Spleen (tissue), 7 donors: ENCODE data around the gene MUC21.

ENCODE experiments used
- CTCF ChIP-seq, 11 experiments: fragments of 200-600 bp in 7 of 11; fragments of 450-650 bp in 4 of 11; sonication (generic) in 4 of 11; IDR thresholded peaks in 8 of 11; conservative IDR thresholded peaks in 3 of 11; 1 replicate in 7 of 11; 2 replicates in 4 of 11; pipeline versions ENCODE4 v1.4.0 to v1.8.0; 2016 to 2021; ENCODE audit warnings: antibody characterized with exemption in 11 of 11, inconsistent platforms in 4 of 11, mild to moderate bottlenecking in 1 of 11
- POLR2A ChIP-seq, 3 donors: fragments of 450-650 bp; IDR thresholded peaks; one replicate each; pipeline ENCODE4 v1.5.1; 2017; ENCODE audit warnings: antibody characterized with exemption in 3 of 3, mild to moderate bottlenecking in 1 of 3
- POLR2AphosphoS5 ChIP-seq, 3 donors: sonication (generic); formaldehyde crosslinking; IDR thresholded peaks; one replicate each; pipeline ENCODE4 v1.5.1; 2017; ENCODE audit warnings: antibody characterized with exemption in 3 of 3
- donor health status: DM: no; HTN: no; CAD: no; lungs with moderate emphysema.
- donor health status: DM: no; HTN: no; CAD: no.
- donor health status: DM: no; HTN: no; CAD: no.

- TF ChIP-seq CTCF (IDR thresholded peaks at IDR 0.05 in 8 of 11, conservative IDR thresholded peaks at IDR 0.05 in 3 of 11) = no peak
- no peak for TF ChIP-seq POLR2AphosphoS5 (IDR thresholded peaks at IDR 0.05)
- no peak for TF ChIP-seq POLR2A (IDR thresholded peaks at IDR 0.05)
These were observed 2.0 kb downstream of the MUC21 start for GRCh38 chr6:30985490-30985889.
